ENCODE data around the gene BCL2. TPM values are rescaled to one million over a fixed set of nuclear protein-coding genes. Genes with fewer than 3 reads are reported as not detected.

Gene BCL2
- polyA plus RNA-seq, 1 of the 3 experiments (the other 2 are of a cell fraction) = 1.5 TPM

GRCh38 chr18:63216516-63217311, 102.9 kb downstream of the BCL2 start:
- H2AFZ ChIP-seq (ENCODE audit: low read depth) = no peak overlapping the region
- H3K79me2 ChIP-seq (ENCODE audit: insufficient read depth) = no peaks in the 10 kb centered on the region
- H3F3A ChIP-seq (replicated peaks; ENCODE audit: insufficient read depth) = no peaks in the 10 kb centered on the region
- H3K4me2 ChIP-seq = no peak overlapping the region
- WGBS (ENCODE audit: low lambda C conversion rate) = 73% methylated on average over 9 of the region's 9 CpGs
- no peak overlapping the region for H3K4me3 ChIP-seq (ENCODE audit: low read depth in 2 of 2, low read length in 1 of 2)
- no peak for TF ChIP-seq RAD21 (IDR thresholded peaks at IDR 0.05; ENCODE audit: low read length)
- no peak for TF ChIP-seq MEF2A (IDR thresholded peaks at IDR 0.05; ENCODE audit: borderline replicate concordance, low read depth)
- no peak for TF ChIP-seq USF1 (IDR thresholded peaks at IDR 0.05; ENCODE audit: borderline replicate concordance, low read depth)
- TF ChIP-seq NRF1 (IDR thresholded peaks at IDR 0.05; ENCODE audit: low read depth, low read length) = no peak
- no peak for TF ChIP-seq EP300 (IDR thresholded peaks at IDR 0.05; ENCODE audit: borderline replicate concordance in 1 of 2, low read depth in 1 of 2, low read length in 1 of 2)
- TF ChIP-seq ZBTB33 (IDR thresholded peaks at IDR 0.05; ENCODE audit: borderline replicate concordance, low read depth) = no peak
- no peaks in the 10 kb centered on the region for H3K27me3 ChIP-seq (ENCODE audit: insufficient read depth)
- H3K9ac ChIP-seq = no peak overlapping the region
- ChIA-PET CTCF (no interaction called here), POLR2A (no interaction called here)
- no peaks in the 10 kb centered on the region for H4K20me1 ChIP-seq (ENCODE audit: insufficient read depth)
- no peak for DNase-seq
- H3K36me3 ChIP-seq (replicated peaks in 1 of 2; ENCODE audit: control insufficient read depth in 1 of 2, insufficient read depth in 2 of 2, low read length in 1 of 2) = no peaks in the 10 kb centered on the region
- H3K4me1 ChIP-seq (ENCODE audit: control insufficient read depth in 1 of 2, insufficient read depth in 2 of 2, low read depth in 1 of 2, low read length in 1 of 2) = no peaks in the 10 kb centered on the region; a peak in 1 of 4 replicates
- H3K27ac ChIP-seq (ENCODE audit: low read depth in 2 of 2, low read length in 1 of 2) = no peak overlapping the region
- no peaks in the 10 kb centered on the region for H3K9me3 ChIP-seq
- no peaks in the 10 kb centered on the region for H3K9me2 ChIP-seq

GRCh38 chr18:63213936-63214671, 105.5 kb downstream of the BCL2 start:
- ChIA-PET CTCF (no interaction called here), POLR2A (no interaction called here)
- DNase-seq = no peak
- Histone ChIP-seq H3K4me2 (no peak overlapping the region), H3K4me1 (ENCODE audit: control insufficient read depth in 1 of 2, insufficient read depth in 2 of 2, low read depth in 1 of 2, low read length in 1 of 2) (no peaks in the 10 kb centered on the region; a peak in 1 of 4 replicates), H3K9me2 (no peaks in the 10 kb centered on the region), H3K9ac (no peak overlapping the region), H3K9me3 (no peaks in the 10 kb centered on the region), H4K20me1 (ENCODE audit: insufficient read depth) (no peaks in the 10 kb centered on the region), H2AFZ (ENCODE audit: low read depth) (no peak overlapping the region), H3K27ac (ENCODE audit: low read depth in 2 of 2, low read length in 1 of 2) (no peak overlapping the region), H3K4me3 (ENCODE audit: low read depth in 2 of 2, low read length in 1 of 2) (no peak overlapping the region), H3F3A (replicated peaks; ENCODE audit: insufficient read depth) (no peaks in the 10 kb centered on the region), H3K79me2 (ENCODE audit: insufficient read depth) (no peaks in the 10 kb centered on the region), H3K27me3 (ENCODE audit: insufficient read depth) (no peaks in the 10 kb centered on the region), H3K36me3 (replicated peaks in 1 of 2; ENCODE audit: control insufficient read depth in 1 of 2, insufficient read depth in 2 of 2, low read length in 1 of 2) (no peaks in the 10 kb centered on the region)
- 86% methylated on average over 8 of the region's 8 CpGs for WGBS (ENCODE audit: low lambda C conversion rate)
- TF ChIP-seq TAF1 (IDR thresholded peaks at IDR 0.05; ENCODE audit: borderline replicate concordance, low read depth, low read length) (no peak), FOXJ3 (CRISPR knock-in tag; IDR thresholded peaks at IDR 0.05) (no peak), MEF2A (IDR thresholded peaks at IDR 0.05; ENCODE audit: borderline replicate concordance, low read depth) (no peak), YY1 (IDR thresholded peaks at IDR 0.05; ENCODE audit: low read depth) (no peak), SMC3 (IDR thresholded peaks at IDR 0.05; ENCODE audit: low read depth, low read length) (no peak), FOXM1 (IDR thresholded peaks at IDR 0.05; ENCODE audit: low read depth) (no peak), EZH2phosphoT487 (IDR thresholded peaks at IDR 0.05; ENCODE audit: borderline replicate concordance, low read depth) (no peak), ELF1 (IDR thresholded peaks at IDR 0.05) (no peak), USF1 (IDR thresholded peaks at IDR 0.05; ENCODE audit: borderline replicate concordance, low read depth) (no peak)

Measured in SK-N-SH (cell line).